Prostate gland (tissue), 2 donors: Measurements from ENCODE around the gene RAX2.

Experiments used
- CTCF ChIP-seq, 4 experiments: fragments of 200-600 bp in 2 of 4; fragments of 450-650 bp in 2 of 4; sonication (generic) in 2 of 4; IDR thresholded peaks; 1 replicate in 3 of 4; 2 replicates in 1 of 4; pipeline ENCODE4 v1.5.1; 2016 to 2019; ENCODE audit warnings: antibody characterized with exemption in 4 of 4, mild to moderate bottlenecking in 2 of 4, moderate library complexity in 2 of 4
- POLR2AphosphoS5 ChIP-seq: sonication (generic); formaldehyde crosslinking; IDR thresholded peaks from one replicate; pipeline ENCODE4 v1.6.1; 2017; ENCODE audit warnings: antibody characterized with exemption

GRCh38 chr19:3765121-3765520, 6.9 kb downstream of the RAX2 start:
- TF ChIP-seq CTCF (IDR thresholded peaks at IDR 0.05) (no peak), POLR2AphosphoS5 (no peak)
